Caco-2 (cell line): ENCODE measurements around the gene MAD1L1. TPM values are rescaled to one million over a fixed set of nuclear protein-coding genes. Genes with fewer than 3 reads are reported as not detected.

ENCODE experiments used
- BruUV-seq: library from RNA; stranded (reverse); fragments of 400-500 nt; replicated peaks from 2 replicates; lab custom pipeline; 2021; lab: Mats Ljungman, UMichigan
- CTCF ChIA-PET: fragments of 300-600 bp; sonication (Branson Sonifier 250); formaldehyde crosslinking; loops from one replicate; lab custom pipeline; 2022; ENCODE audit warnings: antibody characterized with exemption; lab: Charles Lee
- POLR2A ChIA-PET: fragments of 300-600 bp; sonication (Branson Sonifier 250); formaldehyde crosslinking; loops from one replicate; lab custom pipeline; 2022; ENCODE audit warnings: antibody characterized with exemption; lab: Charles Lee
- DNase-seq, 2 experiments: peaks; one replicate each; pipeline versions ENCODE4 v3.0.0 to v3.0.0-alpha.2; 2020 to 2022
- H3K27me3 ChIP-seq: replicated peaks from 2 replicates; pipeline ENCODE4 v1.6.0; 2011; ENCODE audit warnings: low read length; ENCODE audit not compliant: control insufficient read depth, insufficient read depth
- H3K36me3 ChIP-seq: 2 replicates; pipeline ENCODE4 v1.5.1; 2011; ENCODE audit warnings: low read length; ENCODE audit not compliant: control insufficient read depth, insufficient read depth
- H3K4me1 ChIP-seq: fragments of 250-450 bp; sonication (Bioruptor Pico); 2 replicates; pipeline ENCODE4 v1.5.1; 2020; ENCODE audit warnings: mild to moderate bottlenecking
- H3K4me3 ChIP-seq: 2 replicates; pipeline ENCODE4 v1.5.1; 2011; ENCODE audit warnings: low read depth, mild to moderate bottlenecking, control low read depth, low read length
- H3K9me3 ChIP-seq: fragments of 250-450 bp; sonication (Bioruptor Pico); 2 replicates; pipeline ENCODE4 v1.5.1; 2020; ENCODE audit warnings: mild to moderate bottlenecking, moderate library complexity
- H3K27ac Mint-ChIP-seq: one replicate; pipeline ENCODE4 v1.8.0; 2022; ENCODE audit warnings: mixed read lengths; ENCODE audit not compliant: unreplicated experiment
- H3K27me3 Mint-ChIP-seq: one replicate; pipeline ENCODE4 v1.8.0; 2022; ENCODE audit warnings: mixed read lengths; ENCODE audit not compliant: insufficient read depth, unreplicated experiment
- H3K36me3 Mint-ChIP-seq: one replicate; pipeline ENCODE4 v1.8.0; 2022; ENCODE audit warnings: mild to moderate bottlenecking, mixed read lengths; ENCODE audit not compliant: insufficient read depth, unreplicated experiment
- H3K4me1 Mint-ChIP-seq: one replicate; pipeline ENCODE4 v1.8.0; 2022; ENCODE audit warnings: low read depth, mixed read lengths; ENCODE audit not compliant: unreplicated experiment
- H3K4me3 Mint-ChIP-seq: one replicate; pipeline ENCODE4 v1.8.0; 2022; ENCODE audit warnings: mild to moderate bottlenecking, moderate library complexity, mixed read lengths; ENCODE audit not compliant: unreplicated experiment
- H3K9me3 Mint-ChIP-seq: one replicate; pipeline ENCODE4 v1.8.0; 2022; ENCODE audit warnings: mixed read lengths; ENCODE audit not compliant: unreplicated experiment
- intact Hi-C: fragments of 100-400 bp; cut with micrococcal nuclease; formaldehyde crosslinking; loops from one replicate; pipeline ENCODE4 v1.10.0; 2022; ENCODE audit not compliant: unreplicated experiment
- total RNA-seq: library from RNA; stranded (reverse); gene quantifications from 2 replicates; pipeline ENCODE4 v1.2.3, GENCODE V29; 2022
- TF ChIP-seq, protein P1 (sequence below), 2 experiments: fragments of 200-600 bp in 1 of 2; IDR thresholded peaks; 1 replicate in 1 of 2; 2 replicates in 1 of 2; pipeline versions ENCODE4 v1.5.1 to v1.8.0; 2011 to 2022; ENCODE audit warnings: antibody characterized with exemption in 1 of 2, control low read depth in 1 of 2, inconsistent platforms in 1 of 2, low read depth in 1 of 2, low read length in 1 of 2, mild to moderate bottlenecking in 1 of 2, moderate library complexity in 1 of 2; ENCODE audit not compliant: insufficient read depth in 1 of 2, severe bottlenecking in 1 of 2, unreplicated experiment in 1 of 2

Gene MAD1L1
- total RNA-seq, 1 experiment from 2014 or later: 58.6 TPM

DNA sequence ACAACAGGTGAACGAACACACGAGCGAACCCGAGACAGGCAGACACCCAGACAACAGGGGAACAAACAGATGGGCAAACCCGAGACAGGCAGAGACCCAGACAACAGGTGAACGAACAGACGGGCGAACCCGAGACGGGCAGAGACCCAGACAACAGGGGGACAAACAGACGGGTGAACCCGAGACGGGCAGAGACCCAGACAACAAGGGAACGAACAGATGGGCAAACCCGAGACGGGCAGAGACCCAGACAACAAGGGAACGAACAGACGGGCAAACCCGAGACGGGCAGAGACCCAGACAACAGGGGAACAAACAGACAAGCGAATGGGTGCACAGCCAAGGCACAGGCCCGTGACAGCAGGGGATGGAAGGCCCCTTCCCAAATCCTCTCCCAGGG, 298.0 kb downstream of the MAD1L1 start:
- CTCF ChIA-PET: no interaction called here
- Mint-ChIP-seq H3K4me3 (no peak overlapping the region), H3K27me3 (no peaks in the 10 kb centered on the region), H3K27ac (peak overlapping the region; percentile 21), H3K9me3 (peaks cover 10% of the 10 kb centered on the region), H3K4me1 (no peaks in the 10 kb centered on the region), H3K36me3 (peaks cover 45% of the 10 kb centered on the region)
- Histone ChIP-seq H3K27me3 (no peaks in the 10 kb centered on the region), H3K4me1 (no peaks in the 10 kb centered on the region), H3K9me3 (no peaks in the 10 kb centered on the region), H3K4me3 (no peak overlapping the region), H3K36me3 (no peaks in the 10 kb centered on the region)
- no TSS peak for BruUV-seq
- POLR2A ChIA-PET: no interaction called here
- TF ChIP-seq, protein P1, sequence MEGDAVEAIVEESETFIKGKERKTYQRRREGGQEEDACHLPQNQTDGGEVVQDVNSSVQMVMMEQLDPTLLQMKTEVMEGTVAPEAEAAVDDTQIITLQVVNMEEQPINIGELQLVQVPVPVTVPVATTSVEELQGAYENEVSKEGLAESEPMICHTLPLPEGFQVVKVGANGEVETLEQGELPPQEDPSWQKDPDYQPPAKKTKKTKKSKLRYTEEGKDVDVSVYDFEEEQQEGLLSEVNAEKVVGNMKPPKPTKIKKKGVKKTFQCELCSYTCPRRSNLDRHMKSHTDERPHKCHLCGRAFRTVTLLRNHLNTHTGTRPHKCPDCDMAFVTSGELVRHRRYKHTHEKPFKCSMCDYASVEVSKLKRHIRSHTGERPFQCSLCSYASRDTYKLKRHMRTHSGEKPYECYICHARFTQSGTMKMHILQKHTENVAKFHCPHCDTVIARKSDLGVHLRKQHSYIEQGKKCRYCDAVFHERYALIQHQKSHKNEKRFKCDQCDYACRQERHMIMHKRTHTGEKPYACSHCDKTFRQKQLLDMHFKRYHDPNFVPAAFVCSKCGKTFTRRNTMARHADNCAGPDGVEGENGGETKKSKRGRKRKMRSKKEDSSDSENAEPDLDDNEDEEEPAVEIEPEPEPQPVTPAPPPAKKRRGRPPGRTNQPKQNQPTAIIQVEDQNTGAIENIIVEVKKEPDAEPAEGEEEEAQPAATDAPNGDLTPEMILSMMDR (IDR thresholded peaks at IDR 0.05; ENCODE audit: insufficient read depth in 1 of 2, low read depth in 1 of 2, low read length in 1 of 2, severe bottlenecking in 1 of 2, unreplicated experiment in 1 of 2): no peak
- no peak for DNase-seq
- intact Hi-C loops: no loop called here

DNA sequence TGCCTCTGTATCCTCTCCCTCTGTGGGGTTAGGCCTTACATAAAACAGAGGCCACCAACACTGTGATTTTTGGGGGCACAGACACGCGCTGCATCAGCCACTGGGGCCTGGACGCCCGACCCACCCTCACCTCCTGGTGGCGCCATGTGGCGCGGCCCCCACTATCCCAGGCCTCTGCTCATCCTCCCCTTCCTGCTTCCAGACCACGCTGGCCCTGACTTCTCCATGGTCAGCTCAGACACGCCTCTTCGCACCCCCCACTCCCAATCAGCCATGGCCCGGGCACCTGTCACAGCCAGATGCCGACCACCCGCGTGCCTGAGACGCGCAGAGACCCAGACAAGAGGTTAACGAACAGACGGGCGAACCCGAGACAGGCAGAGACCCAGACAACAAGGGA, 298.7 kb downstream of the MAD1L1 start:
- Histone ChIP-seq H3K9me3 (no peaks in the 10 kb centered on the region), H3K36me3 (no peaks in the 10 kb centered on the region), H3K4me1 (no peaks in the 10 kb centered on the region), H3K4me3 (no peak overlapping the region), H3K27me3 (no peaks in the 10 kb centered on the region)
- ChIA-PET CTCF (no interaction called here), POLR2A (no interaction called here)
- TF ChIP-seq, protein P1 (IDR thresholded peaks at IDR 0.05; ENCODE audit: insufficient read depth in 1 of 2, low read depth in 1 of 2, low read length in 1 of 2, severe bottlenecking in 1 of 2, unreplicated experiment in 1 of 2): no peak
- intact Hi-C loops: no loop called here
- peak overlapping the region; percentile 21 for H3K27ac Mint-ChIP-seq
- no peak for DNase-seq
- no peaks in the 10 kb centered on the region for H3K27me3 Mint-ChIP-seq
- no peak overlapping the region for H3K4me3 Mint-ChIP-seq
- H3K4me1 Mint-ChIP-seq: no peaks in the 10 kb centered on the region
- H3K9me3 Mint-ChIP-seq: peaks cover 10% of the 10 kb centered on the region
- H3K36me3 Mint-ChIP-seq: peaks cover 42% of the 10 kb centered on the region
- BruUV-seq: no TSS peak

DNA sequence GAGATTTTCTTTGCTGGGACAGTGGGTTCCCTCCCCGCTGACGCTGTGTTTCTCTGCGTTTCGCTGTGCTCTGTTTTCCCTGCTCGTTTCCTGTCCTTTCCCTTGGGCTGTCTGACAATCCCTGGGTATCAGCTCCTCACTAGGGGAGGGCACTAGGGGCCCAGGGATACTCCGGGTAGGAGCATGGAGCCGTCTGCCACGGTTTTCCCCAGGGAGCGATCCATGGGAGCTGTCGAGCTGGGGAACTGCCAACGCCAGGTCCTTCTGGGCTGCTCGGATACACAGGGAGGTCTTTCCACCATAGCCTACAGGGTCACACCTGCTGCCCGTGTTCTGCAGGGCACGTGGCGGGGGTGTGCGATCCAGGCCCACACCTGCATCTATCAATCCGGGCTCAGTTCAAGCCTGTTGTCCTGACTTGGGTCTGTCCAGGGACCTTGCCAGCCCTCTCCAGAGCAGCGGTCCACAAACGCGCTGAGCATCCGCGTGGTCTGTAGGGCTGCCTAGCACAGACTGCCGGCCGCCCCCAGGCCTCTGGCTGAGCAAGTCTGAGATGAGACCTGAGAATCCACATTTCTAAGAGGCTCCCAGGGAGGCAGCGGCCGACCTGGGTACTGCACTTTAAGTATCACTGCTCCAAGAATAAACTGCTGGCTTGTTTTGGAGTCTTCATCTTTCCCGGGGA, 299.5 kb downstream of the MAD1L1 start:
- Mint-ChIP-seq H3K4me1 (no peaks in the 10 kb centered on the region), H3K27ac (peak overlapping the region; percentile 6), H3K36me3 (peaks cover 38% of the 10 kb centered on the region), H3K27me3 (no peaks in the 10 kb centered on the region), H3K9me3 (peaks cover 10% of the 10 kb centered on the region), H3K4me3 (no peak overlapping the region)
- H3K9me3 ChIP-seq: no peaks in the 10 kb centered on the region
- CTCF ChIA-PET: no interaction called here
- intact Hi-C loops: no loop called here
- H3K4me3 ChIP-seq: no peak overlapping the region
- POLR2A ChIA-PET: no interaction called here
- H3K36me3 ChIP-seq: no peaks in the 10 kb centered on the region
- no peaks in the 10 kb centered on the region for H3K4me1 ChIP-seq
- no peak for DNase-seq
- H3K27me3 ChIP-seq: no peaks in the 10 kb centered on the region
- TF ChIP-seq, protein P1 (IDR thresholded peaks at IDR 0.05; ENCODE audit: insufficient read depth in 1 of 2, low read depth in 1 of 2, low read length in 1 of 2, severe bottlenecking in 1 of 2, unreplicated experiment in 1 of 2): no peak
- no TSS peak for BruUV-seq
